Measurements from ENCODE around the gene ZNF727. TPM values are rescaled to one million over a fixed set of nuclear protein-coding genes. Genes with fewer than 3 reads are reported as not detected.
"Not testable (repeated sequence)": the region's sequence is repeated elsewhere in the genome, so short reads cannot be mapped to it uniquely, and the experiment has no call there.

ZNF727 gene
- total and polyA plus RNA-seq, 4 donors, result 1.1 to 6.3 (median 5.6) TPM; not detected in 1

GRCh38 chr7:64087501-64087900 lies 42.3 kb downstream of the ZNF727 start:
- Histone ChIP-seq H3K4me1 (ENCODE audit: control insufficient read depth in 1 of 2, insufficient read depth in 2 of 2, low read length in 2 of 2) (no peaks in the 10 kb centered on the region), H3K9me3 (ENCODE audit: control insufficient read depth, low read length) (peaks cover 22% of the 10 kb centered on the region), H3K27me3 (ENCODE audit: control insufficient read depth in 1 of 2, insufficient read depth in 2 of 2, low read length in 1 of 2) (no peaks in the 10 kb centered on the region), H3K4me3 (ENCODE audit: low read length in 2 of 2) (no peak overlapping the region), H3K36me3 (ENCODE audit: control insufficient read depth in 1 of 2, insufficient read depth in 2 of 2, low read length in 1 of 2) (no peaks in the 10 kb centered on the region), H3K27ac (ENCODE audit: low read depth in 1 of 2, low read length in 2 of 2) (no peak overlapping the region)
- intact Hi-C loops (cut with DNase I), result no loop called here
- DNase-seq (peak in 1 of 2 donors; percentile 45), ATAC-seq (ENCODE audit: low FRiP score) (no peak)
- WGBS, 2 donors, result 62 to 68% methylated on average over 3 of the region's 3 CpGs

GRCh38 chr7:64088863-64089262 lies 43.6 kb downstream of the ZNF727 start:
- DNase-seq; H3K4me1 ChIP-seq (ENCODE audit: control insufficient read depth in 1 of 2, insufficient read depth in 2 of 2, low read length in 2 of 2); H3K27ac ChIP-seq (ENCODE audit: low read depth in 1 of 2, low read length in 2 of 2); H3K36me3 ChIP-seq (ENCODE audit: control insufficient read depth in 1 of 2, insufficient read depth in 2 of 2, low read length in 1 of 2); ATAC-seq (ENCODE audit: low FRiP score); H3K27me3 ChIP-seq (ENCODE audit: control insufficient read depth in 1 of 2, insufficient read depth in 2 of 2, low read length in 1 of 2); intact Hi-C loops (cut with DNase I); H3K4me3 ChIP-seq (ENCODE audit: low read length in 2 of 2): not testable (repeated sequence)
- WGBS, 2 donors, result 81 to 86% methylated on average over 5 of the region's 5 CpGs
- peaks cover 21% of the 10 kb centered on the region for H3K9me3 ChIP-seq (ENCODE audit: control insufficient read depth, low read length)

Other genes with a start within 250 kb of the ZNF727 start
- not detected for gene ZNF722, start 46.6 kb upstream of the ZNF727 start, total RNA-seq
- gene ZNF722, start 46.6 kb upstream of the ZNF727 start, polyA plus RNA-seq, result not detected
- not detected for gene ZNF735, start 161.8 kb downstream of the ZNF727 start, total RNA-seq
- not detected for gene ZNF735, start 161.8 kb downstream of the ZNF727 start, polyA plus RNA-seq
- not detected for gene ZNF679, start 183.0 kb downstream of the ZNF727 start, total RNA-seq
- gene ZNF679, start 183.0 kb downstream of the ZNF727 start, polyA plus RNA-seq, result not detected

Data from aorta (tissue), 5 donors.